CD4-positive, alpha-beta T cell treated with Interleukin-21 for 1 hour (primary cell): Measurements from ENCODE around the gene ADGRD1.

Source experiments
- DNase-seq: peaks from one replicate; pipeline ENCODE4 v3.0.0-alpha.2; 2020

ADGRD1 gene

DNA sequence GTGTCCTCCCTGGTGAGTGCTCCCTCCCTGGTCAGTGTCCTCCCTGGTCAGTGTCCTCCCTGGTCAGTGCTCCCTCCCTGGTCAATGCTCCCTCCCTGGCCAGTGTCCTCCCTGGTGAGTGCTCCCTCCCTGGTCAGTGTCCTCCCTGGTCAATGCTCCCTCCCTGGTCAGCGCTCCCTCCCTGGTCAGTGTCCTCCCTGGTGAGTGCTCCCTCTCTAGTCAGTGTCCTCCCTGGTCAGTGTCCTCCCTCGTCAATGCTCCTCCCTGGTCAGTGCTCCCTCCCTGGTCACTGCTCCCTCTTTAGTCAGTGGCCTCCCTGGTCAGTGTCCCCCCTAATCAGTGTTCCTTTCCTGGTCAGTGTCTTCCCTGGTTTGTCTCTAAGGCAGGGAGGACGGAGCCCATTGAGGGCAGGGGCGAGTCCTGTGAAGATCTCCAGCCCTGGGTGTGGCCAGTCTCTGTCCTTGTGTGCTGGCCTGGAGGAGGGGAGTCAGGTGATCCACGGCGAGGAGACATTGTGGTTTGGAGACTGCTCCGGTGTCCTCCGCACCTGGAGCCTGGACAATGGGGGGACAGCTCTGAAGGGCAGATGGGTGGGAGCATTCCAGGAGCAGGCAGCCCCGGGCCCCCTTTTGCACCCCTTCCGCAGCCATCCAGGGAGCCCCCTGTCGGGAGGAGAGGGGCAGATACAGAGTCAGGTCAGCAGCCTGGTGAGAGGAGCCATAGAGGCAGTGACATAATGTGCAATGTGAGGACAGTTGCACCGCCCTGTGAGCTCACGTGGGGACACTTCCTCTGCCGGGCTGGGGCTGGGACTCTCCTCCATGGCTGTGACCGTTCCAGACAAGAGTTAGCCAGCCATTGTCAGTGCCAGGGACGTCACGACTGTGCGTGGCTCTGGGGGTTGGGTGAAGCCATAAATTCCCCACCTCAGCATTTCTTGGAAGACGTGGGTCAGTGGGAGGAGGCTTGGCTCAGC is 93.4 kb downstream of the ADGRD1 start:
- DNase-seq, result no peak

DNA sequence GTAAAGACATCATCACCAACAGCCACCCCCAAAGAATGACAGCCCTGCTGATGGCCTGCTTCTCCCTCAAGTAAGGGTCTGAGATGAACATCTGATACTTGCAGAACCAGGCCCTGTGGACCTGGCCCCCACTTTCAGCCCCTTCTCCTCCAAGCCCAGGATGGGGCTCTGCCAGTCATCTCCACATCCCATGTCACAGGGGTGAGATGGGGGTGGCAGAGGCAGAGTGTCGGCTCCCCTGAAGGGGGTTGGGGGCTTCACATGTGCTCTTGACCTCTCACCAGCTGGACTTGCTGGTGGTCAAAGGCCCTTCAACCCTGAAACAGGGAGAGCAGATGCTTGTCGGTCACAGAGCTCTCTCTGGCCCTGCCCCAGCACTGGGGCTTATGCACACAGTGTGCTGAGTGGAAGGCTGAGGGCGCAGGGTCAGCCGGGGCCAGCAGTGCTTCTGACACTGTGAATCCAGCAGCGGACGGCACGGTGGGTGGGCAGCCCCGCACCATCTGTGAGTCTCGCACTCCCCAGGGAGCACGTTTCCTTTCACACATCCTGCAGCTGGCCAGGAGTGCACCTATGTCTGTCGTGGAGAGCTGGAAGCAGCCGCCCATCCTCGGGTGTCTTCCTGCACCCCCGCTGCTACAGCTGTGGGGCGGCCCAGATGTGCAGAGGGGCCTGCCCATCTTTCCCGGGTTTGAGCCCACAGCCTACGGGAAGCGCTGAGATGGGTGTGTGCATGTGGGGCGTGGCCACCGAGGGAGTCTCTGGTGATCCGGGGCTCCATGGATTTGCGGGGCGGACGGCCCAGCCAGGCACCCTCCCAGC is 94.3 kb downstream of the ADGRD1 start:
- no peak for DNase-seq

DNA sequence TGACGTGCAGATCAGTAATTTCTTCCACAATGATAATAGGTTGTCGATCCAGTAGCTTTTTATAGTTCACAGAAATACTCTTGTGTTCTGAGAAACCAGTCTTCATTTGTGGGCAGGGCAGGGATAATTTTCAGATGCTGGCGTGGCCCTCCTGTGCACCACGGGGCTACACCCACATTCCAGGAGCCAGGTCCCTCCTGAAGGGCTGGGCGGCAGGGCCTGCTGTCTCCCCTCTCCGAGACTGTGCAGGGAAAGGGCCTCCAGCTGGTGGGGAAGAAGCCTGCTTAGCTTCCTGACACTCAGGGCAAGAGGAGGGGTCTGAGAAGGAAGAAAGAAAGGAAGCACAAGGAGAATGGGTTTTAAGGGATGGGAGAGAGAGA is 94.9 kb downstream of the ADGRD1 start:
- no peak for DNase-seq

DNA sequence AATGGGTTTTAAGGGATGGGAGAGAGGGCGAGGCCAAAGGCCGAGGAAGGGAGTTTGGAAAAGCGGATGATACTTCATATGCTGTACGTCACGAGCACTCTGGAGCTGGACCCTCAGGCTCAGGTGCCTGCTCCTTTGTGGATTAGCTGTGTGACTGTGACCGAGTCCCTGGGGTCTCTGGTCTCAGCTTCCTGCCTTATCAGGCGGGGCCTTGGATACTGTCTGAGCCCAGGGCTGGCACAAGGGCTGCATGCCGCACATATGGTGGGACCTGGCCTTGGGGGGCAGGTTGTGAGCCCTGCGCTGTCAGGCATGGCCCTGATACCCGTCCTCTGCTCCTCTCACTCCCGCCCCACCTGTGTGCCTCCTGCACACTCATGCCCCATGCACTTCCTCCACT is 95.3 kb downstream of the ADGRD1 start:
- DNase-seq, result no peak

DNA sequence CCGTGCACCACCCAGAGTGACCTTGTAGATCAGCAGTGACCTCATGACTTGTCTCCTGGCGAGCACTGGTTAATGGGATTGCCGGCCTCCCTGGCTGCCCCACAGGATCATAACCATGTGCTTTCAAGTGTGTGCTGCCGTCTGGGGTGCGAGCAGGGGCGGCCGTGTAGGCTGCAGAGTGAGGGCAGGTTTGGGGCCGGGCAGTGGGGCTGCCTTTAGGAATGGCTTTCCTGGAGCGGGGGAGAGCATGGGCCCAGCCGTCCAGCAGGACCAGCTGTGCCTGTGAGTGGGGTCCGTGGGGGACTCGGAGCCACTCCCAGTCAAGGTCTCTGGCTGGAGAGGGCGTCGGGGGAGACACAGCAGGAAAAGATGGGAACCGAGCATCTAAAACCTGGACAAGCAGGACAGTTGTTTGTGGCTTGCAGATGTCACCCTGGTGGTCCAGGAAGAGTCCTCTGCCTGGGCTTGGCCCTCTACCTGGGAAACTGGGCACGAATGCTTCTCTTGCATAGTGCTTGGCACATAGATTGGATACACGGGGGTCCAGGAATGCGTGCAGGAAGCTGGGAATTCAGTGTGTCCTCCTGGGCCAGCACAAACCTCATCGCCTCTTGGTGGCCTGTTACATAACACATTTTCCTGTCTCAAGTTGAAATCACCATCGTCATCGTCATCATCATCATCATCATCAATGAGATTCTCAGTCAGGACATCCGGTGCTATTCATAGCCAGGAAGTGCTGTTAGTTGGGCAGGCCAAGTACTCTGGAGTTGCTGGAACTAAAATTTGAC is 96.0 kb downstream of the ADGRD1 start:
- no peak for DNase-seq

DNA sequence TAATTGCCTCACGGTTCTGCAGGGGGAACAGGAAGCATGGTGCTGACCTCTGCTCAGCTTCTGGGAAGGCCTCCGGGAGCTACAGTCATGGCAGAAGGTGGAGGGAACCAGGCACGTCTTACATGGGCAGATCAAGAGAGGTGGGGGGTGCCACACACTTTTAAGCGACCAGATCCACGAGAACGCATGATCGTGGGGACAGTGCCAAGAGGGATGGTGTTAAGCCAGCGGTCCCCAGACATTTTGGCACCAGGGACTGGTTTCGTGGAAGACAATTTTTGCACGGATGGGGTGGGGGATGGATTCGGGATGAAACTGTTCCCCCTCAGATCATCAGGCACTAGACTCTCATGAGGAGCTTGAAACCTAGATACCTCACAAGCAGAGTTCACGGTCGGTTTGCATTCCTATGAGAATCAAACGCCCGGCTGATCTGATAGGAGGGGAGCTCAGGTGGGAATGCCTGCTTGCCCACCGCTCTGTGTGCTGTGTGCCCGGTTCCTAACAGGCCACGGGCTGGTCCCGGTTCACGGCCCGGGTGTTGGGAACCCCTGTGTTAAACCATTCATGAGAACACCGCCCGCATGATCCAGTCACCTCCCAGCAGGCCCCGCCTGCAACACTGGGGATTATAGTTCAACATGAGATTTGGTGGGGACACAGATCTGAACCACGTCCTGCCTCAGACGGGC is 96.9 kb downstream of the ADGRD1 start:
- no peak for DNase-seq

DNA sequence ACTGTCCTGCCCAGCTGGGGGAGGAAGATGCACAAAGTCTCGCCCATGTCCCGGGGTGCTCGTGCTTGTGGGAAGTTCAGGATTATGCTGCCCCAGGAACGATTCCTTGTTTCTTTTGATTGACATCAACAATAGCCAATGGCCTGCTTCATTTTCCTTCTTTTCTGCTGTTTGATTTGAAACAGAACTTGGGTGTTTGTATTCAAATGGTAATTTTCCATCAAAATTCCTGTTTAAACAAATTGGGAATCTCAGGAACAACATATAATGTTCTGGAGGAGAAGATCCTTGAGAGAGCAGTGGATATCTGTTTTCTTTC is 97.4 kb downstream of the ADGRD1 start:
- DNase-seq, result no peak

DNA sequence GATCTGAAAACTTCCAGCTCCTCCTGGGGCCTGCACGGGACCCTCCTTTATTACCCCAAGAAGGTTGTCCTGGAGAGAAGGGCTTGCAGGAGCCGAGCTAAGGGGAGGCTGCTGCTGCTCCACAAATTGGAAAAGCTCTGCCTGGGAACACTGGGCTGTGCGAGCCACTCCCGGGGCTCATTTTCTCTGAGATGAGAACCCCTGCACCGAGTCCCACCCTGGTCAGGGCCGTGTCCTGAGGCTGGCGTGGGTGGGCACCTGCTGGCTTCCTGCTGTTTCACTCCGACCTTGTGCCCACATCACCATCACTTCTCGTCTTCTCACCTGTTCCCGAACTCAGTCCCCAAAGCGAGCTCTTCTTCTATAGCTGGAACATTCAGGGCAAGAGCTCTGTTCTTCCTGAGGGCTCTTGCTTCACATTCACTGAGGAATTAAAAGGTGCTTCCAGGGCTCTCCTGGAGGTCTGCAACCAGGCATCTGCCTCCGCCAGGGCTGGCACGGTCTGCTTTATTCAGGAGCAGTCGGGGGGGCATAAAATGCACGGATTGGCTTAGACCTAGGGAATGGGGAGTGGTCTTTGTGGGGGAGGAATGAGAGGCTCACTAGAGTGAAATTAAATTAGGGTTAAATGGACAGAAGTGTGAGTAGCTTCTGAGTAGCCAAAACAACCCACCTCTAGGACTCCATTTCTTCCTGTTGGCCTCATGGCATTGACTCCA is 98.5 kb downstream of the ADGRD1 start:
- no peak for DNase-seq

DNA sequence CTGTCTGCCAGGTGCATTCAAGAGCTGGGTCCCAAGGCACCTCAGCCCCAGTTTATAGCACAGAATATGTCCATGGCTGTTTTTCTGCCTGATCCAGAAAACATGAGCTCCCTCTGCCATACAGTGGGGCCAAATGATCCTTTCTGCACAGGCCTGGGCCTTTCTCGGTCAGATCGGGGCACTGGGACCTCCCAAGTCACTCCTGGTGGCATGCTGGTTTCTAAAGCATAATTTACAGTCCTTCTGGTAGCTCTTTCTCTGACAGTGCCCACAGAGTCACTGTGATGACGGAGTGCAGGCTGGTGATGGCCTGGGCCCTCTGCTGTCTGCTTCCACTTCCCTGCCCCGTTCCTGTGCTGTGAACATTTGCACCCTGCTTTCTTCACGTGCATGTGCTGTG is 99.2 kb downstream of the ADGRD1 start:
- DNase-seq, result no peak

DNA sequence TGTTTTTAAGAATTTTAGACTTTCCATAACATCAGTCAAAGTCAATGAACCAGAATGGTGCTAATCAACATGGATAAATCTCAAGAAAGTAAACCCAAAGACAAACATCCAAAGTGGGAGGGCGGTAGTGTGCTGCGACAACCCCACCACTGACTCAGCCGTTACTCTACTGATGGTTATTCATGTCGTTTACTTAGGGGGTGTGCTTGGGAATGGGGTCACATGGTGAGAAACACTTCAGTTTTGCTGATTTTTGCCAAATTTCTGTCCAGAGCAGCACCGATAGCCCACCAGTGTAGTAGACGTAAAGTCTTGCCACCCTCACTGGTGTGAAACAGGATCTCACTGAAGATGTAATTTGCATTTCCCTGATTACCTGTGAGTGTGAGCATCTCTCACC is 99.9 kb downstream of the ADGRD1 start:
- DNase-seq, result no peak

DNA sequence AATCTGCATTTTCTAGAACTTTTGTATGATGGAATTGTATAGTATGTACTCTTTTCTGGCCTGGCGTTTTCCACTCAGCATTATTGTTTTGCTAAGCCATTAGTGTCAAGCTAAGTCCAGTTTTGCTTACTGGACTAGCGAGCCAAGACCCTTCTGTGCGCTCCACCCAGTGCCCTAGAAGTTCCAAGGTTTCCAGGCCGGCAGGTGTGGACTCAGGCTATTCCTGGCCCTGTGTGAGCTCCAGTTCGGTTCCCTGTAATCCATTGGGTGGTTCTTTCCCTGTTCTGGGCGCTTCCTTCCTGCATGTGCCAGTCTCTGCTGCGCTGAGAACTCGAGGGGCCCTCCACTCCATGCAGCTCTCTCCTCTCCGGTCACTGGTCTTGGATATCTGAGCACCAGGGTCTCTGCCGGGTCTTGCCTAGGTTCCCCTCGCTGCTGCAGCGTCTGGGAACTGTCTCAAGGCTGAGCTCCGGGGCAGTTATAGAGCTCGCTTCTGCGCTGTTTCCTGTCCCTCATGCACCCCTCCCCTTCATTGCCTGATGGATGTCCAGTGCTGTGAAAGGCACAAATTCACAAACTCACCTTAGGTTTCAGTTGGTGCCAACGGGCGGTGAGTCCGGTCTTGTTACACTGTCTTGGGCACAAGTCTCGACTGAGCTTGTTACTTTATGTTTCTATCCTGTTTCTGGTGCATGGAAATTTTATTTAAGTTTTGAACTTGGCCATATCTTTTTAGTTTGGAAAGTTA is 100.8 kb downstream of the ADGRD1 start:
- no peak for DNase-seq

DNA sequence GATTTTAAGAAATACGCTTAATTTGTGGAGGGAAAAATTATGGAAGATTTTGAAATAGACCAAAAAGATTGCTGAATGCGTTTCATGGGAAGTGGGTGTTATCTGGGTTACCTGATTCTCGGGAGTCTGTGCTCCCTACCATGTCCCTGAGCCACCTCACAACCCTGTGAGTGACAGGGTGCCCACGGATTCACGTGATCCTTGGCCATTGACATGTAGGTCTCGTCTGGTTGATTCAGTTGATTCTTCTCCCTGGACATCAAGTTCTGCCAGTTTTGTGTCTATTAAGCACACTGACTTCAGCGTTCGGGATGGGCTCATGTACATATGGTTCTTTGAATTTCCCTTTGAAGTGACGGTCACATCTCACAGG is 101.4 kb downstream of the ADGRD1 start:
- DNase-seq, result no peak

DNA sequence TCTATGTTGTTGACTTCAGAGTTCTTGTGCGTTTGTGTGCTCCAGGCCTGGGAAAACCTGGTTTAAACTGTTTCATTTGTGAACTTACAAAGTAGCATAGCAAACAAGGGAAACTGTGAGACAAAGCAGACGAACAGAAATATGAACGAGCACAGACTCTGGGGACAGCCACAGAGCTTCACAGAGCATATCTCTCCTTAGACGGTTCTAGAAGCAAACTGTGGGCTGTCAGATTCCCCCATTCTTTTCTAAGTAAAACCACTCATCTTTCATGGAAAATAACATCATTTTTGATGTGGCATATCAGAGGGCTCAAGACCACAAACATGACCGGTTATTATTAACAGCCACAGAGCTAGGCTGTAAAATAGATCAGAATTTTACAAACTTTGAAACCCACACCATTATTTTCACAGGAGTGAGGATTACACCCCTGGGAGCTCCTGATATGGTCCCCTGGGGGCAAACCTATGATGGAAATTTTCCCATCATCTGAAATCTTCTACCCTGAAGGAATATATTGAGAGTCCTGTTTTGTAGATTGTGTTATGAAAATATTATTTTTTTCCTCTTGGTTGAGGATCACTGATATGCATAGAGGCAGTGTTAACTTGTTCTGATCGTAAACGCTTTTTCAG is 102.0 kb downstream of the ADGRD1 start:
- no peak for DNase-seq

DNA sequence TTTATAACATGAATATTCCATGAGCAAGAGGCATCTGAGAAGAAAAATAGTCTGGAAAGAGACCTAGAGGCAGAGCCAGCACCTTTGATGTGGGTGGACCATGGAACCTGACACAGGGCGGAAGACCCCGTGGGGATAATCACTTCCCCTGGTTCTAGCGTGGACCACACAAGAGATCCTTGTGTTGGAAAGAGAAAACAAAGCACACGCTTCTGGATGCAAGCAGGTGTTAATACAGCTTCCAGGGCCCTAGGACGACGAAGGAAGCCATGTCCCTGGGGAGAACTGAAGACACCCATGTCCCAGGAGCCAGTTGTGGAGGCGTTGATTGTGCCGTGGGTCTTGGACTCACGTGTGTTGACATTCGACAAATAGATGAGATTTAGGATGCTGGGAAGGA is 102.9 kb downstream of the ADGRD1 start:
- no peak for DNase-seq

DNA sequence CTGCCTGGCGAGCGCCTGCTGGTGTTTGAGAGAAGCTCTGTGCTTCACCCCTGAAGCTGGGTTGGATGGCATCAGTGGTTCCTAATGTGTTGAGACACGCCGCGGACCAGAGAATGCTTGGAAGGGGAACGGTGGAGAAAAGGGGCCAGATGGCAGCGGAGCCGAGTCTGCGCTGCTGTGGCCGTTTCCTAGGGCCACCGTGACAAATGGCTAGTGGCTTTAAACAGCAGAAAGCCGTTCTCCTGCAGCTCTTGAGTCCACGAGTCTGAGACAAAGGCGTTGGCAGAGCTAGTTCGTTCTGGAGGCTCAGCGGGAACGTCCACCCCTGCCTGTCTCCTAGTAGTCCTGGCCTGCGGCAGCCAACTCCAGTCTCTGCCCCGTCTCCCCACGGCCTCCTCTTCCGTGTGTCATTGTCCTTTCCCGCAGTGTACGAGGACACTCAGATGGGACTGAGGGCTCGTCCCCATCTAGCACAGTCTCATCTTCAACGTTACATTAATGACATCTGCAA is 103.6 kb downstream of the ADGRD1 start:
- no peak for DNase-seq

DNA sequence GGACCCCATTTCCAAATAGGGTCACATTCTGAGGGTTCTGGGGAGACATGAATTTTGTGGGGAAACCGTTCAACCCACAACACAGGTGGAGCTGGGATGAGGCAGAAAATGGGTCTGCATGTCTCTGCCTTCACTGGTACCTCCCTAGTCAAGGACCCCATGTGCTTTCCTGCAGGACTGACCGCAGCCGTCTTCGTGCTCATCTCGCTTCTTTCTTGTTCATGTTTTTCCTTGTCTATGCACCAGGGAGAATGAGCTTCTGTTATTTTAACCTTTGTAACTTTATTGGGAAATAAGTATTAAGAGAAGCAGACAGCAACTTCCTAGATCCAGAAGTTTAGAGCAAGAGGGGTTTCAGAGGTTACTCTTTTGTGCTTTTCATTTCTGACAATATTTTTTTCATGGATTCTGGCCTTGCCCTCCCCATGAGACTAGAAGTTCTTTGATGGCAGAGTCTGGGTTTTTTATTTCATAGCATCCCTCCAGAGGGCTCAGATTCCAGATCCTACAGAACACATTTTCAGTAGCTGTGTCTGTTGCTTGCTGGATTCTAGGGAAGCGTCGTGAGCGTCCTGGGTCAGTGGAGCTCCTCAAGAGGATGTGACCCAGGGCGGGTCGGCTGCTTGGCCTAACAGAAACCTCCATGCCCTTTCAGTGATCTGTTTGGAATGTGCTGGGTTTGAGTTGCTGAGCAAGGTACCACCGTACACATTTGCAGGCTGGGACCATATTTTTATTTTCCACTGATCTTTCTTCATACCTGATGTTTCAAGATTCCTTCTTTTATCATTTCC is 104.2 kb downstream of the ADGRD1 start:
- DNase-seq, result no peak

DNA sequence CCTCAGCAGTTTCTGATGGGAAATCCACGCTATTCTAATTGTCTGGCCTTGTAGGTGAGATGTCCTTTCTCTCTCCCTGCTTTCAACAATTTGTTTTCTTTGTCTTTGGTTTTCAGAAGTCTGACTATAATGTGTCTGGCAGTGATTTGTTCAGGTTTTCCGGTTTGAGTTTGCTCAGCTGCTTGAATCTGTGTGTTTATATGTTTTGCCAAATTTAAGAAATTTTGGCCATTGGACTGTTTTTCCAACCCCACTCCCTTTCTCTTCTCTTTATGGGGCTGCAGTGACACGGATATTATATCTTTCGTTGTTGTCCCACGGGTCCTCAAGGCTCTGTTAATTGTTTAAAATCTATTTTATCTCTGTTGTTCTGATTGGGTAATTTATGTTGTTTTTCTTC is 105.0 kb downstream of the ADGRD1 start:
- no peak for DNase-seq

DNA sequence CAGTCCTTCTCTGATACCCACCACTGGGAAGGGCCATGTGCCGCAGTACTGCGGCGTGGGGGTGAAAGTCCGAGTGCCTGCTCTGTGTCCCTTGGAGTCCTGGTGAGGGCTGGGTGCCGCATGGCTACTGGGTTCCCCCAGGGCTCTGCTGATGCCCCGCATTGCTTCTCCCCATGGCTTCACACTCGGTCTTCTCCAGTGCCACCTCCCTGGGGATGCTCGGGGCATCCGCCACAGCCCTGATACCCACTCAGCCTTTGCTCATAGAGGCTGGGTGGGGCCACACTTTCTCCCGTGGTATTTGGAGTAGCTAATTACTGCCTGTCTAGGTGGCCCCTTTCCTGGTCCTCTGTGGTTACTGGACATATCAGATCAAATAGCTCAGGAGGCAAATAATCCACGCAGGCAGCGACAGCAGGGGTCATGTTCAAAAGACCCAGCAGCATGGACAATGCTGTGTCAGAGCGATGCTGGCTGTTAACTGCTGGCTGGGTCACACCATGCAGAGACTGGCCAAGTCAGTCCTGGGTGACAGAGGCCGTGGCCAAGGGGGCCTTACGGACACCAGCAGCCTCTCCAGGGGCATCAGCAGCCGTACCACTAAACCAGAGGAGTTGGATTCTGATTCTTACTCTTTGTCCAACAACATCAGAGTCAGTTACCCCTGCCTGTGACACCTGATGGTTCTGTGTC is 106.5 kb downstream of the ADGRD1 start:
- no peak for DNase-seq
